A673 (cell line): ENCODE measurements around the gene TAS2R43.
"Not testable (repeated sequence)": the region's sequence is repeated elsewhere in the genome, so short reads cannot be mapped to it uniquely, and the experiment has no call there.

Experiments used
- EZH2 ChIP-seq: fragments of 200-600 bp; sonication (generic); IDR thresholded peaks from 2 replicates; pipeline ENCODE4 v1.6.1; 2017; ENCODE audit warnings: borderline replicate concordance, low read depth, mild to moderate bottlenecking, mixed read lengths, antibody characterized with exemption, low read length; ENCODE audit not compliant: poor library complexity, severe bottlenecking
- TF ChIP-seq, protein P1 (sequence below): fragments of 300-800, 200-600 bp; sonication (generic); conservative IDR thresholded peaks from 2 replicates; pipeline ENCODE4 v1.5.1; 2017; ENCODE audit warnings: low read depth, mild to moderate bottlenecking, antibody characterized with exemption, low read length, moderate library complexity, mixed read lengths

DNA sequence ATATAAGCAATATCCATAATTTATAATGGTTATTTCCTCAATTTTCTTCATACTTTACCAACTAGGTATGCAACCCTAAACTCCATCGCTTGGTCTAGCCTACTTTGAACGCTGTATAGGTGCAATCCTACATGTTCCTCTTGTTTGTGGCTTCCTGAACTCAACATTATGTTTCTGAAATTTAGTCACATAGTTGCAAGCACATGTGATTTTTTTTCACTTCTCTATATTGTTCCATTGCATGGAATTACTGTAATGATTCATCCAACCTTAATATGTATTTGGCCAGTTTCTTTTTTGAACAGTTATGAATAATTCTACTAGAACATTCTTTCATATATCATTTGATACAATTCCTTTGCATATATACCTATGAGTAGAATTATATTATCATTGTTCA is 2.8 kb upstream of the TAS2R43 start:
- TF ChIP-seq, protein P1, sequence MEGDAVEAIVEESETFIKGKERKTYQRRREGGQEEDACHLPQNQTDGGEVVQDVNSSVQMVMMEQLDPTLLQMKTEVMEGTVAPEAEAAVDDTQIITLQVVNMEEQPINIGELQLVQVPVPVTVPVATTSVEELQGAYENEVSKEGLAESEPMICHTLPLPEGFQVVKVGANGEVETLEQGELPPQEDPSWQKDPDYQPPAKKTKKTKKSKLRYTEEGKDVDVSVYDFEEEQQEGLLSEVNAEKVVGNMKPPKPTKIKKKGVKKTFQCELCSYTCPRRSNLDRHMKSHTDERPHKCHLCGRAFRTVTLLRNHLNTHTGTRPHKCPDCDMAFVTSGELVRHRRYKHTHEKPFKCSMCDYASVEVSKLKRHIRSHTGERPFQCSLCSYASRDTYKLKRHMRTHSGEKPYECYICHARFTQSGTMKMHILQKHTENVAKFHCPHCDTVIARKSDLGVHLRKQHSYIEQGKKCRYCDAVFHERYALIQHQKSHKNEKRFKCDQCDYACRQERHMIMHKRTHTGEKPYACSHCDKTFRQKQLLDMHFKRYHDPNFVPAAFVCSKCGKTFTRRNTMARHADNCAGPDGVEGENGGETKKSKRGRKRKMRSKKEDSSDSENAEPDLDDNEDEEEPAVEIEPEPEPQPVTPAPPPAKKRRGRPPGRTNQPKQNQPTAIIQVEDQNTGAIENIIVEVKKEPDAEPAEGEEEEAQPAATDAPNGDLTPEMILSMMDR = not testable (repeated sequence)
- not testable (repeated sequence) for TF ChIP-seq EZH2
